PC-3 (cell line): Measurements from ENCODE around the gene CTTNBP2. TPM values are rescaled to one million over a fixed set of nuclear protein-coding genes. Genes with fewer than 3 reads are reported as not detected.

Source experiments
- ATAC-seq: fragments of 200-7000 bp; cut with Tn5 transposase; 2 replicates; pipeline ENCODE4 v1.9.1; 2020; ENCODE audit warnings: mild to moderate bottlenecking, moderate library complexity
- BruUV-seq: library from RNA; stranded (reverse); fragments of 400-500 nt; replicated peaks from 2 replicates; lab custom pipeline; 2021; lab: Mats Ljungman, UMichigan
- CTCF ChIA-PET: fragments of 300-600 bp; sonication (Branson Sonifier 250); formaldehyde crosslinking; loops from one replicate; lab custom pipeline; 2022; ENCODE audit warnings: antibody characterized with exemption; lab: Charles Lee
- POLR2A ChIA-PET: fragments of 300-600 bp; sonication (Branson Sonifier 250); formaldehyde crosslinking; loops from one replicate; lab custom pipeline; 2022; ENCODE audit warnings: antibody characterized with exemption; ENCODE audit not compliant: unreplicated experiment; lab: Charles Lee
- DNase-seq: peaks from one replicate; pipeline ENCODE4 v3.0.0-alpha.2; 2015
- H2AFZ ChIP-seq: fragments of 300-600 bp; sonication (generic); 2 replicates; pipeline ENCODE4 v1.6.0; 2016; ENCODE audit warnings: antibody characterized with exemption, low read length
- H3F3A ChIP-seq: fragments of 300-600 bp; sonication (generic); one replicate; pipeline ENCODE4 v1.6.0; 2017; ENCODE audit warnings: antibody characterized with exemption, low read length, control low read depth, mild to moderate bottlenecking; ENCODE audit not compliant: unreplicated experiment
- H3K27ac ChIP-seq: fragments of 300-600 bp; sonication (generic); 2 replicates; pipeline ENCODE4 v1.5.1; 2016; ENCODE audit warnings: mild to moderate bottlenecking, low read length
- H3K27me3 ChIP-seq: fragments of 300-600 bp; sonication (generic); 2 replicates; pipeline ENCODE4 v1.6.1; 2016; ENCODE audit warnings: low read length, mixed read lengths
- H3K36me3 ChIP-seq: fragments of 300-600 bp; sonication (generic); 2 replicates; pipeline ENCODE4 v1.6.1; 2016; ENCODE audit warnings: low read depth, mixed run types, low read length, mixed read lengths
- H3K4me1 ChIP-seq: fragments of 300-600 bp; sonication (generic); 2 replicates; pipeline ENCODE4 v1.5.1; 2016; ENCODE audit warnings: low read length; ENCODE audit not compliant: insufficient read depth
- H3K4me2 ChIP-seq: fragments of 300-600 bp; sonication (generic); 2 replicates; pipeline ENCODE4 v1.6.0; 2016; ENCODE audit warnings: low read length
- H3K4me3 ChIP-seq: fragments of 300-600 bp; sonication (generic); 2 replicates; pipeline ENCODE4 v1.5.1; 2016; ENCODE audit warnings: mild to moderate bottlenecking, low read length, mixed read lengths
- H3K79me2 ChIP-seq: fragments of 300-600 bp; sonication (generic); 2 replicates; pipeline ENCODE4 v1.6.1; 2017; ENCODE audit warnings: low read length, mixed read lengths
- H3K9ac ChIP-seq: fragments of 300-600 bp; sonication (generic); 2 replicates; pipeline ENCODE4 v1.6.0; 2016; ENCODE audit warnings: mild to moderate bottlenecking, low read length
- H3K9me2 ChIP-seq: fragments of 300-600 bp; sonication (generic); replicated peaks from 2 replicates; pipeline ENCODE4 v1.6.1; 2016; ENCODE audit warnings: mixed run types, low read length, mixed read lengths
- H3K9me3 ChIP-seq: fragments of 300-600 bp; sonication (generic); 2 replicates; pipeline ENCODE4 v1.6.1; 2016; ENCODE audit warnings: low read length, mixed read lengths
- H4K20me1 ChIP-seq: fragments of 300-600 bp; sonication (generic); 2 replicates; pipeline ENCODE4 v1.6.1; 2016; ENCODE audit warnings: low read length, mixed read lengths
- CTCF ChIP-seq: fragments of 300-600 bp; sonication (generic); conservative IDR thresholded peaks from 2 replicates; pipeline ENCODE4 v1.5.1; 2017; ENCODE audit warnings: antibody characterized with exemption, low read depth, mild to moderate bottlenecking, low read length
- EZH2 ChIP-seq: fragments of 300-600 bp; sonication (generic); IDR thresholded peaks from one replicate; pipeline ENCODE4 v1.6.1; 2017; ENCODE audit warnings: antibody characterized with exemption, mild to moderate bottlenecking, low read length; ENCODE audit not compliant: unreplicated experiment
- EZH2phosphoT487 ChIP-seq: fragments of 300-600 bp; sonication (generic); IDR thresholded peaks from 2 replicates; pipeline ENCODE4 v1.6.1; 2018; ENCODE audit warnings: mild to moderate bottlenecking, antibody characterized with exemption, low read length, borderline replicate concordance
- intact Hi-C: fragments of 100-400 bp; cut with micrococcal nuclease; formaldehyde crosslinking; loops from 2 replicates; pipeline ENCODE4 v1.9.0; 2023
- total RNA-seq: library from RNA; depleted of rRNA; stranded (reverse); fragments of >200 nt; gene quantifications from 2 replicates; pipeline ENCODE4 v1.2.3, GENCODE V29; 2014

Gene CTTNBP2
- total RNA-seq, 1 experiment from 2014 or later: 1.1 TPM

GRCh38 chr7:117902314-117902889 lies 29.2 kb upstream of the CTTNBP2 start:
- Histone ChIP-seq H3K9me2 (no peaks in the 10 kb centered on the region), H3K36me3 (no peaks in the 10 kb centered on the region), H3K79me2 (no peaks in the 10 kb centered on the region), H3K4me1 (no peaks in the 10 kb centered on the region), H3K27ac (no peak overlapping the region), H3K9ac (no peak overlapping the region), H3F3A (no peaks in the 10 kb centered on the region), H3K27me3 (no peaks in the 10 kb centered on the region), H3K4me2 (no peak overlapping the region), H3K9me3 (no peaks in the 10 kb centered on the region), H4K20me1 (no peaks in the 10 kb centered on the region), H3K4me3 (no peak overlapping the region), H2AFZ (no peak overlapping the region)
- CTCF ChIA-PET: no interaction called here
- intact Hi-C loops: no loop called here
- no peak for ATAC-seq
- no TSS peak for BruUV-seq
- TF ChIP-seq EZH2phosphoT487 (no peak), EZH2 (no peak), CTCF (no peak)
- DNase-seq: no peak
- POLR2A ChIA-PET: no interaction called here

GRCh38 chr7:117901089-117901797 lies 28.0 kb upstream of the CTTNBP2 start:
- H3K4me2 ChIP-seq: no peak overlapping the region
- ChIA-PET POLR2A (no interaction called here), CTCF (no interaction called here)
- intact Hi-C loops: no loop called here
- H4K20me1 ChIP-seq: no peaks in the 10 kb centered on the region
- H3K4me1 ChIP-seq: no peaks in the 10 kb centered on the region
- DNase-seq: no peak
- ATAC-seq: peak; percentile 22
- H2AFZ ChIP-seq: no peak overlapping the region
- no peaks in the 10 kb centered on the region for H3K27me3 ChIP-seq
- H3K9me3 ChIP-seq: no peaks in the 10 kb centered on the region
- no peaks in the 10 kb centered on the region for H3F3A ChIP-seq
- no peaks in the 10 kb centered on the region for H3K79me2 ChIP-seq
- H3K9ac ChIP-seq: no peak overlapping the region
- TF ChIP-seq CTCF: no peak
- no peak for TF ChIP-seq EZH2phosphoT487
- TF ChIP-seq EZH2: no peak
- no peaks in the 10 kb centered on the region for H3K9me2 ChIP-seq
- no peaks in the 10 kb centered on the region for H3K36me3 ChIP-seq
- no peak overlapping the region for H3K27ac ChIP-seq
- no peak overlapping the region for H3K4me3 ChIP-seq
- no TSS peak for BruUV-seq

GRCh38 chr7:117896339-117896738 lies 23.1 kb upstream of the CTTNBP2 start:
- no peak overlapping the region for H3K9ac ChIP-seq
- H3K27me3 ChIP-seq: no peaks in the 10 kb centered on the region
- no peak for ATAC-seq
- H3F3A ChIP-seq: no peaks in the 10 kb centered on the region
- DNase-seq: peak; percentile 7
- no peaks in the 10 kb centered on the region for H3K79me2 ChIP-seq
- intact Hi-C loops: no loop called here
- no peaks in the 10 kb centered on the region for H3K9me2 ChIP-seq
- no peaks in the 10 kb centered on the region for H4K20me1 ChIP-seq
- POLR2A ChIA-PET: no interaction called here
- no peak for TF ChIP-seq EZH2
- no peak for TF ChIP-seq CTCF
- no peak for TF ChIP-seq EZH2phosphoT487
- H3K36me3 ChIP-seq: no peaks in the 10 kb centered on the region
- CTCF ChIA-PET: no interaction called here
- no TSS peak for BruUV-seq
- no peaks in the 10 kb centered on the region for H3K9me3 ChIP-seq
- H3K4me2 ChIP-seq: no peak overlapping the region
- no peak overlapping the region for H2AFZ ChIP-seq
- H3K4me1 ChIP-seq: no peaks in the 10 kb centered on the region
- H3K4me3 ChIP-seq: no peak overlapping the region
- H3K27ac ChIP-seq: no peak overlapping the region
